Colonic mucosa (tissue), 4 donors: ENCODE measurements around the gene ABHD4. TPM values are rescaled to one million over a fixed set of nuclear protein-coding genes. Genes with fewer than 3 reads are reported as not detected.

Source experiments
- DNase-seq: peaks from one replicate; pipeline ENCODE4 v3.0.0-alpha.2; 2020
- H3K27ac ChIP-seq: fragments of 200-600 bp; one replicate; pipeline ENCODE4 v1.8.0; 2021
- H3K27me3 ChIP-seq: fragments of 200-600 bp; one replicate; pipeline ENCODE4 v1.8.0; 2021
- H3K36me3 ChIP-seq: fragments of 200-600 bp; one replicate; pipeline ENCODE4 v1.8.0; 2021
- H3K4me1 ChIP-seq: fragments of 200-600 bp; one replicate; pipeline ENCODE4 v1.8.0; 2021; ENCODE audit warnings: mild to moderate bottlenecking
- H3K4me3 ChIP-seq: fragments of 200-600 bp; one replicate; pipeline ENCODE4 v1.8.0; 2021
- H3K9ac ChIP-seq, 2 donors: one replicate each; pipeline ENCODE4 v1.7.0; 2013; ENCODE audit warnings: control low read depth in 2 of 2, low read depth in 2 of 2, low read length in 2 of 2
- H3K9me3 ChIP-seq: fragments of 200-600 bp; one replicate; pipeline ENCODE4 v1.8.0; 2021
- intact Hi-C: fragments of 100-400 bp; cut with DNase I; formaldehyde crosslinking; loops from one replicate; pipeline ENCODE4 v1.14.1; 2022
- total RNA-seq, 2 donors: library from RNA; stranded (reverse); fragmentation: NEBNext Ultra II Directional in 1 of 2; extraction: Animal tissue kit (Norgen Biotek cat#: 25700) in 1 of 2; gene quantifications; one replicate each; pipeline ENCODE4 v1.2.1, GENCODE V29; 2021
- TF ChIP-seq, protein P1 (sequence below): fragments of 200-600 bp; IDR thresholded peaks from one replicate; pipeline ENCODE4 v1.8.0; 2022; ENCODE audit warnings: antibody characterized with exemption, mild to moderate bottlenecking
- donor health status: healthy.
- donor health status: DM: no; HTN: no; CAD: no.
- donor health status: DM: no; HTN: no; CAD: no.

The ABHD4 gene
- total RNA-seq, 2 donors from 2014 or later: 14.5 to 32.4 TPM

DNA sequence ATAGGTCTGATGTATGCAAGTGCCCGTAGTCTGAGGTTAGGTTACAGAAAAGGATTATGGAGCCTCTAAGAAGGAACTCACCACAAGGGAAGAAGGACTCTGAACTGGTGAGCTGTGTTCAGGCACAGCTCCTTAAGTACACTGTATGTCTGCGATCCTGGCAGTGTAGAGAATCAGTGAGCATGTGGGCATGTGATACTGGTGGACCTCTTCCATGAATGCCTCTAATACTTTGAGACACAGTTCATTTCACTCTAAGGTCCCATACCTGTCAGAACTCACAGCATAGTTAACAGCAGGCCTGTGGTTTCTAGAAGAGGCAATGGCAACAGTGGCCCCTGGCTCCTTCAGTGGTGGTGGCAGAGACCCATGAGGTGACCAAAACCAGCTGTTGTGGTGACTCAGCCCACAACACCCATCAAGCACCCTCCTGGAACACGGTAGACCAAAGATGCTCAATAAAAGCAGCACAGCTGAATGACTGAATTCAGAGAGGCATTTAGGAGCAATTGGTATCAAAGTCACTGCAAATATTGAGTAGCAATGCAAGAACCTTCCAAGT, 52.9 kb downstream of the ABHD4 start:
- Histone ChIP-seq H3K4me1 (no peaks in the 10 kb centered on the region), H3K36me3 (no peaks in the 10 kb centered on the region), H3K9me3 (no peaks in the 10 kb centered on the region), H3K4me3 (no peak overlapping the region), H3K27me3 (no peaks in the 10 kb centered on the region), H3K9ac (no peak overlapping the region), H3K27ac (no peak overlapping the region)
- no peak for DNase-seq
- TF ChIP-seq, protein P1, sequence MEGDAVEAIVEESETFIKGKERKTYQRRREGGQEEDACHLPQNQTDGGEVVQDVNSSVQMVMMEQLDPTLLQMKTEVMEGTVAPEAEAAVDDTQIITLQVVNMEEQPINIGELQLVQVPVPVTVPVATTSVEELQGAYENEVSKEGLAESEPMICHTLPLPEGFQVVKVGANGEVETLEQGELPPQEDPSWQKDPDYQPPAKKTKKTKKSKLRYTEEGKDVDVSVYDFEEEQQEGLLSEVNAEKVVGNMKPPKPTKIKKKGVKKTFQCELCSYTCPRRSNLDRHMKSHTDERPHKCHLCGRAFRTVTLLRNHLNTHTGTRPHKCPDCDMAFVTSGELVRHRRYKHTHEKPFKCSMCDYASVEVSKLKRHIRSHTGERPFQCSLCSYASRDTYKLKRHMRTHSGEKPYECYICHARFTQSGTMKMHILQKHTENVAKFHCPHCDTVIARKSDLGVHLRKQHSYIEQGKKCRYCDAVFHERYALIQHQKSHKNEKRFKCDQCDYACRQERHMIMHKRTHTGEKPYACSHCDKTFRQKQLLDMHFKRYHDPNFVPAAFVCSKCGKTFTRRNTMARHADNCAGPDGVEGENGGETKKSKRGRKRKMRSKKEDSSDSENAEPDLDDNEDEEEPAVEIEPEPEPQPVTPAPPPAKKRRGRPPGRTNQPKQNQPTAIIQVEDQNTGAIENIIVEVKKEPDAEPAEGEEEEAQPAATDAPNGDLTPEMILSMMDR: no peak
- intact Hi-C loops: loop anchor here (5.0 to 10.0 kb wide), 4 partner anchors 79 to 266 kb away; partner anchors contain the start of gene SLC7A7

DNA sequence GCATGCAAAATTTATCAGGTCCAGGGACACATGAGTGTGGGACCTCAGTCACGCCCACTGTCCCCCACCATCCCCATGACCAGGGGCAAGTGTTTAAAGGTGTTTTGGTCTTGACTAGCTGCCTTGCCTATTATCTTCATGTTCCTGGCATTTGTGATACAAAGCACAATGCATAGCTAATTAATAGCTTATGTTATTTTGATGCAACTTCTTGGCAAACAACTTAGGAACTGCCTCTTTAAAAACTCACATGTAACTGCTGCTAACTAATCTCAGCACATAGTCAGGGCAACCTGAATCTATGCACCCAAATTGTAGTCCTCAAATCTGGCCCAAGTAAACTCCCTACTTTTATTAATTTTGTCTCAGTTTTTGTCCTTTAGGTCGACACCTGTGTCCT, 53.5 kb downstream of the ABHD4 start:
- DNase-seq: no peak
- Histone ChIP-seq H3K4me3 (no peak overlapping the region), H3K27ac (no peak overlapping the region), H3K9ac (no peak overlapping the region), H3K36me3 (no peaks in the 10 kb centered on the region), H3K4me1 (no peaks in the 10 kb centered on the region), H3K27me3 (no peaks in the 10 kb centered on the region), H3K9me3 (no peaks in the 10 kb centered on the region)
- TF ChIP-seq, protein P1: no peak
- intact Hi-C loops: loop anchor here (5.0 to 10.0 kb wide), 4 partner anchors 79 to 267 kb away; partner anchors contain the start of gene SLC7A7

DNA sequence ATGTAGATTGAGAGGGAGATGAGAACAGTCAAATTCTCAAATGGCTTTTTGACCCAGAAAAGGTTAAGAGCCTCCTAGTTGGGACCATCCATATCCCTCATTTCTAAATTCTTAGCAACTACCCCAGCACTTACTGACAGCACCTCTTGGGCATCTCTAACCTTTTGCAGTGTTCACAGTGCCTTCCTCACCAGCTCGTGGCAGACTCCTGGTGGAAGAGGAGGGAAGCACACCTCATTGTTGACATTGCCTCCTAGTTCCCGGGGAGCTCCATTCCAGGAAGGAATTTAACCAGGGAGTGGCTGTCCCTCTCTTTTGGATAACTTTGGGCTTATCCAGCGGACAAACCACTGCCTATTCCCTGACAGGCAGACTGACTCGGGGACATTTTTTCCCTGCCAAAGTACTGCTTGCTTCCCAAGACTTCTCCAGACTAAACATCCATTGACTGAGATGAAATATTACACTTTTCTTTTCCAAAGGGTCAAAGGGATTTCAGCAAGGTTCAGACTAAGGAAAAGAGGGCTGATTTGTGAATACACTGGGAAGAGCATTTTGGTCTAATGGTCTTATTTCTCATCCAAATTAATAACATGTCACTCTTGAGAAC, 55.0 kb downstream of the ABHD4 start:
- no peaks in the 10 kb centered on the region for H3K27me3 ChIP-seq
- intact Hi-C loops: loop anchor here (5.0 to 10.0 kb wide), 4 partner anchors 81 to 268 kb away; partner anchors contain the start of gene SLC7A7
- no peak overlapping the region for H3K9ac ChIP-seq
- H3K4me3 ChIP-seq: no peak overlapping the region
- H3K27ac ChIP-seq: no peak overlapping the region
- H3K9me3 ChIP-seq: no peaks in the 10 kb centered on the region
- TF ChIP-seq, protein P1: peak; percentile 68
- DNase-seq: peak; percentile 83
- H3K4me1 ChIP-seq: peaks cover 4% of the 10 kb centered on the region
- H3K36me3 ChIP-seq: no peaks in the 10 kb centered on the region

DNA sequence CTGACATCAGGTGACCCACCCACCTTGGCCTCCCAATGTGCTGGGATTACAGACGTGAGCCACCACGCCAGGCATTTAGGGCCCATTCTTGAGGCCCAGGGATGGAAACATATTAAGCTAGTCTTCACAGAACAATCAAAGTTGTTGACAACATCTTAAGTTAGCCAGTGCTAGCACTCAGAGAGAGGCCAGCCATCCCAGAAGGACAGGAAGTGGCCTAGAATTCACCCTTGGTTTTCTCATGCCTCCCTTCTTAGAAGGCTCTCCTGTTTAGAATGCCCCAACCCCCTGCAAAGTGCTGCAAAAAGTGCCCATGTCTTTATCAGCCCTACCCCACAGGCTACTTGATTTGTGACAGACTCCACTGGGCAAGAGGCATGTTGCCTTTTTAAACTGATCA, 58.1 kb downstream of the ABHD4 start:
- H3K27me3 ChIP-seq: no peaks in the 10 kb centered on the region
- H3K9me3 ChIP-seq: no peaks in the 10 kb centered on the region
- no peak overlapping the region for H3K9ac ChIP-seq
- H3K4me1 ChIP-seq: peaks cover 4% of the 10 kb centered on the region
- DNase-seq: no peak
- TF ChIP-seq, protein P1: no peak
- H3K27ac ChIP-seq: no peak overlapping the region
- no peak overlapping the region for H3K4me3 ChIP-seq
- no peaks in the 10 kb centered on the region for H3K36me3 ChIP-seq
- intact Hi-C loops: loop anchor here (10.0 kb wide), 2 partner anchors 159 to 271 kb away; partner anchors contain the start of gene SLC7A7

DNA sequence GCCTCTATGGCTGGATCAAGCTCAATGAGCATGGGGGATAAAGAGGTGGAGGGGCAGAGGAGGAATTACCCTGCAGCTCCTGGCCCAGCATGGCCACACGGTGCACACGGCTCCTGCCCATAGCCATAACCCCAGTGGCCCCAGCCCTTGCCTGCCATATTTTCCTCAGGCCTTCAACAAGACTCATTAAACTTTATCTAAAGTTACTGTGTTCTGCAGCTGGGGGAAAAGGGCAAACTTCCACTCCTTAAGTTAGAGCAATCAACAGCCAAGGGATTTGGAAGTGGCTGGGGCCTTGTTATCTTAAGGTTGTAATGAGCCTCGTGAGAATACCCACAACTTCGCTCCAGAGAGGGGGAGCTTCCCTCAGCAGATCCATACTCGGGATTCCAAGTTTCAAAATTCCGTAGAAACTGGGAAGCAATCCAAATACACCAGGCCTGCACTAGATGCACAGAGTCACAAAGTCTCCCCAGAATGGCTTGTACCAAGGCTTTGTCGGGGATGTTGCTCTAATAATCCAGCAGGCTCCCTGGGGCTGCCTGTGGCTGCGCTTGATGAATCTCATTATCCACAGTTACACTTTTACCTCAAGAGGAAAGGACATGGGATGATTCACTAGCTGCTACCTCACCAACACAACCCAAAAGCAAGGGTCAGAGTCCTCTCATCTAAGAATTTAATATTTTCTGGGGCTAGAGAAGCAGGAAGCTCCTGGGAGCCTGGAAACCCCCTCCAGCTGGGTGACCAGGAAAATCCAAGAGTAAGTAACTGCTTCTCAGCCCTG, 59.0 kb downstream of the ABHD4 start:
- intact Hi-C loops: loop anchor here (10.0 kb wide), 2 partner anchors 158 to 272 kb away; partner anchors contain the start of gene SLC7A7
- Histone ChIP-seq H3K9ac (no peak overlapping the region), H3K27ac (peak overlapping the region; percentile 37), H3K4me3 (no peak overlapping the region), H3K36me3 (no peaks in the 10 kb centered on the region), H3K9me3 (no peaks in the 10 kb centered on the region), H3K4me1 (peaks cover 4% of the 10 kb centered on the region), H3K27me3 (no peaks in the 10 kb centered on the region)
- DNase-seq: peak; percentile 26
- TF ChIP-seq, protein P1: no peak
